HG02763 (cell line): Measurements from ENCODE around the gene DRC7.
"Not testable (repeated sequence)": the region's sequence is repeated elsewhere in the genome, so short reads cannot be mapped to it uniquely, and the experiment has no call there.

ENCODE experiments used
- ATAC-seq: cut with Tn5 transposase; IDR thresholded peaks from one replicate; pipeline ENCODE4 v1.9.1; 2021; ENCODE audit warnings: mild to moderate bottlenecking, moderate library complexity; ENCODE audit not compliant: unreplicated experiment

DRC7 gene

DNA sequence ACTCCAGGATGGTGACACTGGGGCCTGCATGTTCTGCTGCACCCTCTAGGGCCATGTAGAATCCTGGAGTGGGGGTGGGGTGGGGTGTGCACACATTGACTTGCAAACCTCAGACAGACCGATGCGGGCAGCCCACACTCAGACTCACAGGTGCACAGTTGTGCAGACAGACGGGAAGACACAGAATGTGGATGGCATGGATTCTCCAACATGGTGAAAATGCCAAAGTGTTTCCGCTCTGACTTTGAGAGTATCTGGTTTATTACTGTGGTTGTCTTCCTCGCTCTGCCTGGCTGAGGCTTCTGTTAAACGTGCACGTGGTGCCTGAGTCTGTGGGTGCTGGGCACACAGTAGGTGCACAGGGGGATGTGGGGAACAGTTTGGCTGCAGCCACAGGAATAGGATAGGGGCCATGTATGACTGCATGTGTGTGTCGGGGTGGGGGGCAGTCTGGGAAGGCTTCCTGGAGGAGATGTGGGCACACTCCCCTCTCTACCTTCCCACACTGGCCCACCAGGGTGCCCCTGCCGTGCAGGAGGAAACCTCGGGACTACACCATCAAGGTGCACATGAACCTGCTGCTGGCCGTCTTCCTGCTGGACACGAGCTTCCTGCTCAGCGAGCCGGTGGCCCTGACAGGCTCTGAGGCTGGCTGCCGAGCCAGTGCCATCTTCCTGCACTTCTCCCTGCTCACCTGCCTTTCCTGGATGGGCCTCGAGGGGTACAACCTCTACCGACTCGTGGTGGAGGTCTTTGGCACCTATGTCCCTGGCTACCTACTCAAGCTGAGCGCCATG lies 35.5 kb upstream of the DRC7 start:
- no peak for ATAC-seq

DNA sequence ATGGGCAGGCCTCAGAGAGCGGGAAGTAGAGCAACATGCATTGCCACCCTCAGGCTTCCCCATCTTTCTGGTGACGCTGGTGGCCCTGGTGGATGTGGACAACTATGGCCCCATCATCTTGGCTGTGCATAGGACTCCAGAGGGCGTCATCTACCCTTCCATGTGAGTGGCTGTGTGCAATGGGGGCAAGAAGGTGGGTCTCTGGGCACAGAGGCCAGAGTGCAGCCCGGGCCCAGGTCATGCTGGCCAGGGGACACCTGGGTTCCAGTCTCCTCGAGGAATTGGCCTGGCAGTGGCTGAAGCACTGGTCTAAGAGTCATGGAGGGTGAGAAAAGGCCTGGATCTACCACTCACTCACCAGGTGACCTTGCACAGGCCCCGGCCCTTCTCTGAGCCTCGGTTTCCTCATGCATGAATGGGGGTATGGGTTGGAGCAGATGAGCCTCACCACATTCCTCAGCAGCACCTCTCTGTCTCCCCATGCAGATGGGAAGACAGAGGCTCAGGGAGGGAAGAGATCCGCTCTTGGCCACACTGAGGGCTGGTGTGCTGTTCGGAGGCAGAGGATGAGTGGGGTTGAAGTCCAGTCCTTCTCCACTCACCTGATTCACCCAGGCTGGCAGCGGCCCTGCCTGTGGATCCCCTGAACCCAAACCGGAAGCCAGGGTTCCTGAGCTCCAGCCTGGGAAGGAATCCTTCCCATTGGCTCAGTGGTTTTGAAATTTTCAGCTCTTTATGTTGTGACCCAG lies 33.7 kb upstream of the DRC7 start:
- ATAC-seq, result no peak

DNA sequence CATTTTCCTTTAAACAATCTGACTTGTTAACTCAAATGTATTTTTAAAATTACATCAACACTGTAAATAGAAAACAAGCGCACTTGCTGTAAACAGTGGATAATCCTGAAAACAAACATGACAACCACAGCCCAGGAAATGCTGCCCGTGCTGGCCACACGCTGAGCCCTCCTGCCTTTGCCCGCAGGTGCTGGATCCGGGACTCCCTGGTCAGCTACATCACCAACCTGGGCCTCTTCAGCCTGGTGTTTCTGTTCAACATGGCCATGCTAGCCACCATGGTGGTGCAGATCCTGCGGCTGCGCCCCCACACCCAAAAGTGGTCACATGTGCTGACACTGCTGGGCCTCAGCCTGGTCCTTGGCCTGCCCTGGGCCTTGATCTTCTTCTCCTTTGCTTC lies 33.1 kb upstream of the DRC7 start:
- ATAC-seq, result no peak

DNA sequence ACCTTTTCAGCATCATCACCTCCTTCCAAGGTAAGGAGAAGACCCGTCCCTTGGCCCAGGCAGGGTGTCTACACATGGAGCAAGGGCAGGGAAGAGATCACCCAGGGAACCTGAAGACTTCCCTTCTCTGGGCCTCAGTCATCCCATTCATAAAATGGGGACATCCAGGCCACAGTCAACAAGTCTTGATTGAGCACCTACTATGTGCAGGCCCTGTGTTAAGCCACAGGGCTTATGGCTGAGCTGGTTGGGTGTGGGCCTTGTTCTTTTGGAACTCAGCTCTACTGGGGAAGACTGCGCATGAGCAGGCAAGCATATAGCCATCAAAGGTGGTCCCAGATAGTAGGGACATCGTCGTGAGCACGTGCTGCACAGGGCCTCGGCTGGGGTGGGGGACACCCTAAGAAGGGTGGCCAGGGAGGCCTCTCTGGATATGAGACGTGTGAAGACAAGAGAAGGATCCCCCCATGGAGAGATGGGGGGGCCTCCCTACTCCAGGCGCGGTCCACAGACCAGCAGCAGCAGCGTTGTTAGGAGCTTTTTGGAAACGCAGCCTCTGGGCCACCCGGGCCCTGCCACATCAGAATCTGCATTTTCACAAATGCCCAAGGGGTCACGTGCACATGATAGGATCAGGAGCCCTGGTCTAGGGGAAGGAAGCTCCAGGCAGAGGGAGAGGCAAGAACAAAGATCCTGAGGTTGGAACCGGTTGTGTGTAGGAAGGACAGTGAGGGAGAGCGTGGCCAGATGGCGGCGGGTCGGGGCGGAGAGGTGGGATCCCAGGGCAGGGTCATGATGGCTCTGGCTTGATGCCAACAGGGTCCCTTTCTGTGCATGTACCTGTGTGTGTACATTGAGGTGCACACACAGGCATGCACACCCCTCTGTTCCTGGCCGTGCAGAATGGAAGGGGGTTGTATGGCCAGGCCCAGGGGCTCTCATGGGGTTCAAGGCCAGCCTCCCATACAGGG lies 32.4 kb upstream of the DRC7 start:
- no peak for ATAC-seq

DNA sequence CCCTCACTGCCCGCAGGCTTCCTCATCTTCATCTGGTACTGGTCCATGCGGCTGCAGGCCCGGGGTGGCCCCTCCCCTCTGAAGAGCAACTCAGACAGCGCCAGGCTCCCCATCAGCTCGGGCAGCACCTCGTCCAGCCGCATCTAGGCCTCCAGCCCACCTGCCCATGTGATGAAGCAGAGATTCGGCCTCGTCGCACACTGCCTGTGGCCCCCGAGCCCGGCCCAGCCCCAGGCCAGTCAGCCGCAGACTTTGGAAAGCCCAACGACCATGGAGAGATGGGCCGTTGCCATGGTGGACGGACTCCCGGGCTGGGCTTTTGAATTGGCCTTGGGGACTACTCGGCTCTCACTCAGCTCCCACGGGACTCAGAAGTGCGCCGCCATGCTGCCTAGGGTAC lies 31.2 kb upstream of the DRC7 start:
- ATAC-seq, result no peak

DNA sequence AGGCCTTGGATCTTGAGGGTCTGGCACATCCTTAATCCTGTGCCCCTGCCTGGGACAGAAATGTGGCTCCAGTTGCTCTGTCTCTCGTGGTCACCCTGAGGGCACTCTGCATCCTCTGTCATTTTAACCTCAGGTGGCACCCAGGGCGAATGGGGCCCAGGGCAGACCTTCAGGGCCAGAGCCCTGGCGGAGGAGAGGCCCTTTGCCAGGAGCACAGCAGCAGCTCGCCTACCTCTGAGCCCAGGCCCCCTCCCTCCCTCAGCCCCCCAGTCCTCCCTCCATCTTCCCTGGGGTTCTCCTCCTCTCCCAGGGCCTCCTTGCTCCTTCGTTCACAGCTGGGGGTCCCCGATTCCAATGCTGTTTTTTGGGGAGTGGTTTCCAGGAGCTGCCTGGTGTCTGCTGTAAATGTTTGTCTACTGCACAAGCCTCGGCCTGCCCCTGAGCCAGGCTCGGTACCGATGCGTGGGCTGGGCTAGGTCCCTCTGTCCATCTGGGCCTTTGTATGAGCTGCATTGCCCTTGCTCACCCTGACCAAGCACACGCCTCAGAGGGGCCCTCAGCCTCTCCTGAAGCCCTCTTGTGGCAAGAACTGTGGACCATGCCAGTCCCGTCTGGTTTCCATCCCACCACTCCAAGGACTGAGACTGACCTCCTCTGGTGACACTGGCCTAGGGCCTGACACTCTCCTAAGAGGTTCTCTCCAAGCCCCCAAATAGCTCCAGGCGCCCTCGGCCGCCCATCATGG lies 30.5 kb upstream of the DRC7 start:
- no peak for ATAC-seq

DNA sequence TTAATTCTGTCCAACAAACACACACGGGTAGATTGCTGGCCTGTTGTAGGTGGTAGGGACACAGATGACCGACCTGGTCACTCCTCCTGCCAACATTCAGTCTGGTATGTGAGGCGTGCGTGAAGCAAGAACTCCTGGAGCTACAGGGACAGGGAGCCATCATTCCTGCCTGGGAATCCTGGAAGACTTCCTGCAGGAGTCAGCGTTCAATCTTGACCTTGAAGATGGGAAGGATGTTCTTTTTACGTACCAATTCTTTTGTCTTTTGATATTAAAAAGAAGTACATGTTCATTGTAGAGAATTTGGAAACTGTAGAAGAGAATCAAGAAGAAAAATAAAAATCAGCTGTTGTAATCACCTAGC lies 30.0 kb upstream of the DRC7 start:
- no peak for ATAC-seq

DNA sequence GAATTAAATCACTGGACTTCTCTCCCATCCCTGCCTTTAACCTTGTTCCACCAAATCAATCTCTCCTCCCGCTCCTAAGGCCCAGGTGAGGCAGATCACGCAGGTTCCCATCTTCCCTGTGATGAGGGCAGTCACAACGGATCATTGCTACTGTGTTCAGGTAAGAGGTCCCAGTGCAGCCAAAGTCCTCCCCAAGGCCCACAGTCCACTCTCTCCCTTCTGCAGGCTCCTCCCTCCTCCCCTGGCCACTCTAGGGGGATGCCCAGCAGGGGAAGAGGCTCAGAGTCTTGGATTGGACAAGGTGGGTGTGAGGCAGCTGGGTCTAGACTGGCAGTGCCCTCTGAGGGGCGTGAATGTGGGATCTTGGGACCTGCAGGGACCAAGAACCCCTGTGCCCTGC lies 29.1 kb upstream of the DRC7 start:
- no peak for ATAC-seq

DNA sequence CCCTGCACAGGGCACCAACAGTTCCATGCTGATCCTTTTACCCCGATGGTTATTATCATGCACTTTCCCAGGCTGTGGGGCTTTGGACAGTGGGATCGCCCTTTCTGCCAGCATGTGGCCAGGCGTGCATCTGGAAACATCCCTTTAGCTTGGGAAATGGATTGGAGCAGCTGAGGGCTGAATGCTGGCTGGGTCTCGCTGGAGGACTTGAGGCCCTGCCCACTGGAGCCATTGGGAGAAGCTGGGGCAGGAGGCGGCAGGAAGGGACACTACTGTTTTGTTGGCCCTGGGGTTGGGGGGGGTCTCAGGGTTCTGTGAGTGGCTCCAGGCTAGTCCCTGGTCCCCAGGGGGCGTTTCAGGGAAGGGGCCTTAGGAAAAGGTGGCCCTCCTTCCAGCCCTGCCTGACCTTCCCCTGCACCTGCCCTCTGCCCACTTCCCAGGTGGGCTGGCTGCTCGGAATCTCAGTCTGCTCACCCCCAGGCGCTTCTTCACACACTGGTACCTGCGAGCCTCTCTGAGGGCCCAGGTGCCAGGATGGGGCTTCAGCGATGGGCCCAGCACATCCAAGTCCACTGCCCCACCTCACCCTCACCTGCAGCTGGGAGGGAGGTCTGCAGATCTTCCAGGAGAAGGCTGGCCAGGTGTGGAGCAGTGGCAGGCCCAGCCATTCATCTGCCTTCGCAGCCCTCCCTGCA lies 28.1 kb upstream of the DRC7 start:
- no peak for ATAC-seq

DNA sequence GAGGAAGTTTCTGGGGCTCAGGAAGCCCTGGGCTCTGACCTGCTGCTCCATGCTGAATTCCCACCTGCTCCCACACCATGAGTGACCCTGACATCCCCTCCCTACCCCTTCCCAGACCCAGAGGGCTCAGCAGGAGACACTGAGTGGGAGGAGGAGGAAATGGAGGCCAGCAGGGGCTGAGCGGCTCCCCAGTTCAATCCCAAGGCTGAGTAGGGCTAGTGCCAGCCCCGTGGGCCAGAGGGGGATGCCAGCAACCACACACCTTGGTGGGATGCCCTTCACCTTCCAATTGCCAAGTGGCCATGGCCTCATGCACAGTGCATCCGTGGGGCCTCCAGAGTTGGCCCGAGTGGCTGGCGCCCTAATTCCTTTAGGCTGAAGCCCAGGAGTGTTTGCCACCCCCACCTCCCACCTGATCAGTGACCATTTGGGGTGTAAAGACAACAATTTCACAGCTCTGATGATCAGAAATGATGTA lies 27.5 kb upstream of the DRC7 start:
- no peak for ATAC-seq

DNA sequence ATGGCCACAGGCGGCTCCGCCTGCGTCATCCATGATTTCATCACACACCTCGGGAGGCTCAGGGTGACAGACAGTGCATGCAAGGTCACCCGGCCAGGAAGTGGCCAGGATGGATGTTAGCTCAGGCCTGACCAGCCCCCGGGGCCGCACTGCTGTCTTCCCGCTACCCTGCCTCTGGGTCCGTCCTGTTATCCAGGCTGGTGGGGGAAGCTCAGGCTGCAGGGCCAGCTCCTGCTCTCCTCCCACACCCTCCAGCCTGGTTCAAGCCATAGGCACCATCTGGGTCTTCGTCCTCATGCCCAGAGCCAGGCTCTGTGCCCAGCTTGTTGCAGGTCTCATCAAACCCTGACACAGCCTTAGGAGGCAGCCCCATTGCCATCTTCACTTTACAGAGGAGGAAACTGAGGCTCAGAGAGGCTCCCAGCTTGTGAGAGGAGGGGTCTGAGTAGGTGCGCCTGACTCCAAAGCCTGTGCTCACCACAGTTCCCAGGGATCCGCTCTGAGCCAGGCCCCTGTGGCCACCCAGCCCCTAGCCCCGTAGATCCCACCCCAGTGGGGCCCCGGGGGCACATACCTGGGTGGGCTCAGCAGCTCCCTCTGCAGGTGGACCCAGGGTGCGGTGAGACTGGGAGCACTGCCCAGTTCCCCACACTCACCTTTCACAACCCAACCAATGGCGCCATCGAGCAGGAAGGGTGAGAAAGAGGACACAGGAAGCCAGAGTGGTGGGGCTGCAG lies 26.9 kb upstream of the DRC7 start:
- ATAC-seq, result no peak

DNA sequence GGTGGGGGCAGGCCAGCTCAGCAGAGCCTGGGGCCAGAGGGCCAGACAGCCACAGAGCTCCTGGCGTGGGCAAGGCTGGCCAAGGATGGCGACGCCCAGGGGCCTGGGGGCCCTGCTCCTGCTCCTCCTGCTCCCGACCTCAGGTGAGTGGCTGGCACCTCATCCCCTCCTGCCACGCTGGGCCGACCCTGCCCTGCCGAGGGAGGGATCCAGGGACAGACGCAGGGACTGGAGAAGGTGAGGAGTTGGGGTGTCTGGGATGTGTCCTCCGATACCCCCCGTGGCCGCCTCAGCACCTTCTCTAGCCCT lies 26.4 kb upstream of the DRC7 start, which contains the start of gene ADGRG3:
ADGRG3 (plus strand) TSS at position 44 of the 309 bp plus-strand sequence; CDS start at position 86, 42 bp downstream.
- ATAC-seq, result no peak

DNA sequence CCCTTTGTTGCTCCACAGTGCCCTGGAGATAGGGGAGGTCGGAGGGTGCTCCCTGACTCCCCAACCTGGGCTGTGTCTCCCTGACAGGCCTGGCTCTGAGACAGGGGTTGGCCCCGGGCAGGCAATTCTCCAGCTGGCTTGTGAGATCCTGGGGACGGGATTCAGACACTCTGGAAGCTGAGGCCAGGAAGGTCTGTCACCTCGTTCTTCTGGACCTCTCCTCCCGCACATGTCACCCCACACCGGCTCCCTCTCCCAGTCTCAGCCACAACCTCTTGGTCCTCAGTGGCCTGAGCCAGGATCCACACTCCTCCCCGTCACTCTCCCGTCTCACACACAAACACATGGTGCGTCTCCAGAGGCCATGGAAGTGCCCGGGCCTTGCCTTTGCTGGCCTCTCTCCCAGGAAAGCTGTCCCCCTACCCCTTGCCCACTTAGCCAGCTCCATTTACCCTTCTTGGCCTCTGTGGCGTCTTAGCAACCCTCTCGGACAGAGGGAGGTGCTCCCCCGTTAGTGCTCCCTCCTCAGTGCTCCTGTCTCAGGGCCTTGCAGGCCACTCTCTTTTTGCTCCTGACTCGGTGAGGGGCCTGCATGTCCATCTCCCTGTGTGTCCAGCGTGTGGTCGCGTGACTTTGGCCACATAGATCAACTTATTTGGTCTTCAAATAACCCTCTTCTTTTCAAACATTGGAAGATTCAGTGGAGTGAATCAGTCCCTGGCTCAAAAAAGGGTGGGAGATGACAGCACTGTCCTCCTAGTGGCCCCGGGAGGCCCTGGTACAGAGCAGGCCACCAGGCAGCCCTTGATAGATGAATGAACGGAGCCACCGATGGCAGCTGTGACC lies 25.8 kb upstream of the DRC7 start:
- ATAC-seq, result no peak

DNA sequence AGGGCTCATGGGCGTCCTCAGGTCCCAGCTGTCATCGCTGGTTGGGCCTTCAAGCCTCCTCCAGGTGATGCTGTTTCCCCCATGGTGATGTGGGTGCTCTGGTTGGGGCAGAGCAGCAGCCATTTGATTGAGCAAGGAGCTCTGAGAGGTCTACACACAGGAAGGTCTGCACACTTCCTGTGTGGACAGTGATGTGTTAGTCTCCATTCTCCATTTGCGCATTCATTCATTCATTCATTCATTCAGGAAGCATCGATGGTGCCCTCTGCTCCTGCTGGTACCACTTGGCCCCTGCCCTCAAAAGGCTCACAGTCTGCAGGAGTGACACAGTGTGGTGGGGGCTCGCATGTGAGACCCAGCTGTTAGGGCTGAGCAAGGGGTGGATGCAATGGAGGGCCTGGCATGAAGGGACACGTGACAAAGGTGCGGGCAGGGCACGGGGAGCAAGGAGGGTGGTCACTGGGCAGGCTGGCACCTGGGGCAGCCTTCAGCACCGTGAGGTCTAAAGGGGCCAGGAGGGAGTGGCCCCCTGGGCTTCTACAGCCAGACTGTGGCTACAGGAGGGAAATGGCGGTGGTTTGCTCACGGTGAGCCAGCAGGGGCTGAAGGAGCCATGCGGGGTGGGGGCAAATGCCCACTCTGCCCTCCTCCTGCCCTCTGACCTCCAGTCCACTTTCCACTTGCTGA lies 25.0 kb upstream of the DRC7 start:
- no peak for ATAC-seq

DNA sequence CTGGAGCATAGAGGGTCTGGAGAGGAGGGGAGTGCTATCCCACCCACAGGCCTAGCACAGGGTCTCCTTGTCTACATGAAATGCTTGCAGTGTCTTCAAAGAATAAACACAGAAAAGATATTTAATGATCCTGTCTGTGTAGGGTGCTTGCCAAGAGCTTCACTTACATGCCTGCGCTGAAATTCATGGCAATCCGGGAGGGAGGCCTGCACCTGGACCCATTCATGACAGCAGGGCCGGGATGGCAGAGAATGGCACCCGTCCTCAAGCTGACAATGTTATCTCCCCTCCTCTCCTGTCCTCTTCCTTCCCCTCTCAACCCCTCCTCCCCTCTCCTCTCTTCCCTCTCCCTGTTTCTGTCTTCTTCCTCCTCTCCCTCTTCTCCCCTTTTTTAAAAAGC lies 24.4 kb upstream of the DRC7 start:
- no peak for ATAC-seq

DNA sequence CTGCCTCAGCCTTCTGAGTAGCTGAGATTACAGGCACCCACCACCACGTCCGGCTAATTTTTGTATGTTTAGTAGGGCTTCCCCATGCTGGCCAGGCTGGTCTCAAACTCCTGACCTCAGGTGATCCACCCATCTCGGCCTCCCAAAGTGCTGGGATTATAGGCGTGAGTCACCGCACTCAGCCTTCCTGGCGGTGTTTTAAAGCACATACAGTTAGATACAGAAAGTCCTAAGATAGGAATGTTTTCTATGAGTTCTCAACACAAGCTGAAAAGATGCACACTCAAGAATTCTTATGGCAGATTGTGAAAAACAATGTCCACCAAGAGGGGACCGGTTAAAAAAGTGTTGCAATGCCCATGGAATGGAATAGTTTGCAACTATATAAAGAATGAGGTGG lies 23.2 kb upstream of the DRC7 start:
- not testable (repeated sequence) for ATAC-seq

DNA sequence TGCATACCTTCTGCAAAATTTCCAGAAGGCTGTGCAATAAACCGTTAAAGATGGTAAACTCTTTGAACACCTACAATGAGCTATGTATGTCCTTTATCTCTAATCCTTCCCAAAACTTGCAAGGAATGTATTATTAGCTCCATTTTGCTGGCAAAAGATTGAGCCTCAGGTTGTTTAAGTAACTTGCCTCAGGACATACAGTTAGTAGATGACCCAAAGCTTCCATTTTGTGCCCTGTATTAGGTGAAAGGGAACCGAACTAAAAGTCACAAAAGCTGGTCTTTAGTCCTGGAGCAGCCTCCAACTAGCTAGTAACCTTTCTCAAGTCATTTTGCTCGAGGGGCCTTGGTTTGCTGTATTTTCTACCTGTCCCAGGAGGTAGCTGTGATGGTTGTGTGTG lies 22.2 kb upstream of the DRC7 start:
- no peak for ATAC-seq

DNA sequence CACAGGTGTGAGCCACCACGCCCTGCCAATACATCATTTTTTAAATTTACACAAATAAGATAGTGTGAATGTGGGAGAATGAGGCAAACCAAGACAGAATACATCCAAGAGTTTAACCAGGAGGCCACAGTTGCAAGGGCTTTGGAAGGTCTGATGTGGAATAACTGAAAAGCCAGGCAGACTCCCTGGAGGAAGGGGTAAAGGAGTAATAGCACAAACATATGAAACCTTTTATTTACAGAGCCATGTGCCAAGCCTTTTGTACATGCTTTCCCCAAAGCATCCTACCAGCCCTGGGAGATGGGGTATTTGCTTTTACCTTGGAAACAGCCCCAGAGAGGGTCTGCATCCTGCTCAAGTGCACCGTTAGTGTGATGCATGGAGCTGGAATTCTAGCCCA lies 21.8 kb upstream of the DRC7 start:
- ATAC-seq, result no peak
